ENCODE results near the gene MCF2L.

GRCh38 chr13:113076681-113077401, 107.8 kb downstream of the MCF2L start:
- TF ChIP-seq EZH2phosphoT487 (conservative IDR thresholded peaks at IDR 0.05; ENCODE audit: low read length), result no peak
- TF ChIP-seq CTCF (IDR thresholded peaks at IDR 0.05; ENCODE audit: insufficient read depth, low read length, poor library complexity, severe bottlenecking), result no peak
